Central memory CD8-positive, alpha-beta T cell (primary cell): Measurements from ENCODE around the gene MAT1A.
"Not testable (repeated sequence)": the region's sequence is repeated elsewhere in the genome, so short reads cannot be mapped to it uniquely, and the experiment has no call there.

Experiments
- ATAC-seq: fragments of 150-1000 bp; cut with Tn5 transposase; replicated peaks from 2 replicates; pipeline ENCODE4 v1.10.0; 2022; ENCODE audit warnings: mild to moderate bottlenecking, moderate FRiP score, moderate number of reproducible peaks; ENCODE audit not compliant: poor library complexity, severe bottlenecking; ENCODE audit errors: extremely low read depth
- DNase-seq, 2 donors: peaks; one replicate each; pipeline ENCODE4 v3.0.0; 2021; ENCODE audit warnings: low spot score in 2 of 2
- H3K27ac Mint-ChIP-seq: one replicate; pipeline ENCODE4 v1.8.0; 2022; ENCODE audit warnings: low read depth, mild to moderate bottlenecking, moderate library complexity, mixed read lengths
- H3K27me3 Mint-ChIP-seq: one replicate; pipeline ENCODE4 v1.8.0; 2022; ENCODE audit warnings: mixed read lengths
- H3K36me3 Mint-ChIP-seq: one replicate; pipeline ENCODE4 v1.8.0; 2022; ENCODE audit warnings: mild to moderate bottlenecking, moderate library complexity, mixed read lengths; ENCODE audit not compliant: insufficient read depth
- H3K4me1 Mint-ChIP-seq: one replicate; pipeline ENCODE4 v1.8.0; 2022; ENCODE audit warnings: mixed read lengths
- H3K4me3 Mint-ChIP-seq: one replicate; pipeline ENCODE4 v1.8.0; 2022; ENCODE audit warnings: mild to moderate bottlenecking, moderate library complexity, mixed read lengths
- H3K9me3 Mint-ChIP-seq: one replicate; pipeline ENCODE4 v1.8.0; 2022; ENCODE audit warnings: mixed read lengths

MAT1A gene

DNA sequence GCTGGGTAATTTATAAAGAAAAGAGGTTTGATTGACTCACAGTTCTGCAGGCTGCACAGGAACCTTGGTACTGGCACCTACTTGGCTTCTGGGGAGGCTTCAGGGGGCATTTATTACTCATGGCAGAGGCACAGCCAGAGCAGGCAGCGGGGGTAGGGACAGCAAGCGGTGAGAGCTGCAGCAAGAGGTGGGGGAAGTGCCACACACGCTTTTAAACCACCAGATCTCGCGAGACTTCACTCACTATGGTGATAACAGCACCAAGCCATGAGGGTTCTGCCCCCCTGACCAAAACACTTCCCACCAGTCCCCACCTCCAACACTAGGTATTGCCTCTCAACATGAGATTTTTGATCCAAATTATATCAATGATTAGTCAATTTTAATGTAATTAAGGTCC lies 24.1 kb upstream of the MAT1A start:
- Mint-ChIP-seq H3K4me1 (no peaks in the 10 kb centered on the region), H3K36me3 (no peaks in the 10 kb centered on the region), H3K27ac (no peak overlapping the region), H3K27me3 (peaks cover 13% of the 10 kb centered on the region), H3K9me3 (no peaks in the 10 kb centered on the region), H3K4me3 (no peak overlapping the region)
- DNase-seq = no peak
- no peak for ATAC-seq

- not testable (repeated sequence) for H3K9me3 Mint-ChIP-seq, H3K36me3 Mint-ChIP-seq, DNase-seq, H3K27ac Mint-ChIP-seq, ATAC-seq, H3K4me3 Mint-ChIP-seq, H3K4me1 Mint-ChIP-seq
- H3K27me3 Mint-ChIP-seq = peaks cover 65% of the 10 kb centered on the region
These were observed 16.5 kb upstream of the MAT1A start for GRCh38 chr10:80305989-80306388.

GRCh38 chr10:80296942-80297341 lies 7.5 kb upstream of the MAT1A start:
- DNase-seq = no peak
- H3K27ac Mint-ChIP-seq = no peak overlapping the region
- no peaks in the 10 kb centered on the region for H3K4me1 Mint-ChIP-seq
- H3K4me3 Mint-ChIP-seq = no peak overlapping the region
- peaks cover 43% of the 10 kb centered on the region for H3K27me3 Mint-ChIP-seq
- peaks cover 18% of the 10 kb centered on the region for H3K9me3 Mint-ChIP-seq
- H3K36me3 Mint-ChIP-seq = no peaks in the 10 kb centered on the region
- ATAC-seq = no peak

GRCh38 chr10:80292607-80293239 lies 3.3 kb upstream of the MAT1A start:
- Mint-ChIP-seq H3K27me3 (peaks cover 65% of the 10 kb centered on the region), H3K27ac (no peak overlapping the region), H3K4me3 (no peak overlapping the region), H3K36me3 (no peaks in the 10 kb centered on the region), H3K9me3 (peaks cover 7% of the 10 kb centered on the region), H3K4me1 (no peaks in the 10 kb centered on the region)
- no peak for ATAC-seq
- DNase-seq = no peak

DNA sequence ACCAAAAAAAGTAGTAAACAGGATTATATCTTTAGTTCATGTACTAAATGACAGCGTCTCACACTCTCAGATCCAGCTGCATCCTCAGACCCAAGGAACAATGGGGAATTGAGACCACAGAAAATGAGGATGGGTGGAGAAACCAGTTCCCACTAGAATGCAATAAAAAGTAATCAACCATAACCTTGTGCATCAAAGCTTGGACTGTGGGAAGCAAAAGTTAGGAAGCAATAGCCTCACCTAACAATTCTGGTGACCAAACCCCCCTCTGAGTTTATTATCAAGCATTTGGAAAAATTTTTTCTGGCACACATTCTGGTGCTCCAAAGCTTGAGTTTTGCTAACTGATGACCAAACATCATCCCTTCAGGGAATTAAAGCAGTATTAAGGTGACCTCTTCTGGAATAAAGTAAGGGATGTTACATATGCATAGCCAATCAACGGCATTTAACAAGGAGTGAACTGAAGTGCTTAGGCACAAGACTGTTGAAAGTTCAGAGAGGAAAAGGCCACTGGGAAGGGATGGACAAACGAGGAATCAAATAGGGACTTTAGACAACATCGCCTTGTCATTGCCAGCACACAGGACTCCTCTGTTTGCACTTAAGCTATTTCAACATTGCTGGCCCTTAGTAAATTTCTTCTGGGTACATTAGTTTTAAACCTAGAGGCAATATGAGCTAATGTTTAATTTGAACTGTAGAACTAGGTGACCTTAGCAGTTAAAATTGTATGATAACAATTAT lies 1.2 kb upstream of the MAT1A start:
- H3K4me1 Mint-ChIP-seq = no peaks in the 10 kb centered on the region
- no peaks in the 10 kb centered on the region for H3K36me3 Mint-ChIP-seq
- DNase-seq (no peak), ATAC-seq (no peak)
- H3K27me3 Mint-ChIP-seq = peaks cover 74% of the 10 kb centered on the region
- H3K9me3 Mint-ChIP-seq = no peaks in the 10 kb centered on the region
- no peak overlapping the region for H3K27ac Mint-ChIP-seq
- no peak overlapping the region for H3K4me3 Mint-ChIP-seq

- no peak for ATAC-seq
- Mint-ChIP-seq H3K27ac (no peak overlapping the region), H3K4me1 (no peaks in the 10 kb centered on the region), H3K36me3 (no peaks in the 10 kb centered on the region), H3K4me3 (no peak overlapping the region), H3K9me3 (no peaks in the 10 kb centered on the region), H3K27me3 (peaks cover 58% of the 10 kb centered on the region)
- no peak for DNase-seq
These were observed 609 bp downstream of the MAT1A start for GRCh38 chr10:80288849-80289248.

- Mint-ChIP-seq H3K4me1 (no peaks in the 10 kb centered on the region), H3K9me3 (no peaks in the 10 kb centered on the region), H3K4me3 (no peak overlapping the region), H3K36me3 (no peaks in the 10 kb centered on the region), H3K27me3 (peaks cover 24% of the 10 kb centered on the region), H3K27ac (no peak overlapping the region)
- DNase-seq = no peak
- ATAC-seq = no peak
These were observed 4.9 kb downstream of the MAT1A start for GRCh38 chr10:80284522-80284921.

DNA sequence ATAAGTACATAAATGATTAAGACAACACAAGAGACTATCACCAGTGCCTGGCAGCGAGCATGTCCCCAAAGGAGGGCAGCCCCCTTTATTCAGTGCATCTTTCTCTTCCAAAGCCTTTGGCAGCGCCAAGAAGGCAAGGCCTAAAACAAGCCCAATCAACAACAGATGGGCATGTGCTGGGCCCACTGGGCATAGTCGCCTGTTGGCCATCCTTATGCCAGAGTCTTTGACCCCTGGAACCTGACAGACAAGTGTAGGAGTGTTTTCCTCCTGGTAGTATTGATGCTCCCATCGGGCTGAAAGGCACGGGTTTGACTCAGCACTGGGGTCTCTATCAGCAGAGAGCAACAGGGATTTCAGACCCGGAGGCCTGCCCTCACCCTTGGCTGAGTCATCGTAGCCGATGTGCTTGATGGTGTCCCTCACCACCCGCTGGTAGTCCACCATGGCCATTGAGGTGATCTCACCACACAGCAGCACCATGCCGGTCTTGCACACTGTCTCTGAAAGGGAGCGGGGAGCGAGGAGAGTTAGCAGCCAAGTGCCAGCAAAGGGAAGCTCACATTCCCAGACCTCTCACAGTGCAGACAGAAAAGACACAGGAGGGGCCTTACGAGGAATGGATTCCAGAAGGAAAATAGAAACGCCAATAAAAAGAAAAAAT lies 5.8 kb downstream of the MAT1A start:
- Mint-ChIP-seq H3K36me3 (no peaks in the 10 kb centered on the region), H3K9me3 (no peaks in the 10 kb centered on the region), H3K27ac (no peak overlapping the region), H3K27me3 (peaks cover 15% of the 10 kb centered on the region), H3K4me3 (no peak overlapping the region), H3K4me1 (no peaks in the 10 kb centered on the region)
- ATAC-seq = no peak
- DNase-seq = no peak

DNA sequence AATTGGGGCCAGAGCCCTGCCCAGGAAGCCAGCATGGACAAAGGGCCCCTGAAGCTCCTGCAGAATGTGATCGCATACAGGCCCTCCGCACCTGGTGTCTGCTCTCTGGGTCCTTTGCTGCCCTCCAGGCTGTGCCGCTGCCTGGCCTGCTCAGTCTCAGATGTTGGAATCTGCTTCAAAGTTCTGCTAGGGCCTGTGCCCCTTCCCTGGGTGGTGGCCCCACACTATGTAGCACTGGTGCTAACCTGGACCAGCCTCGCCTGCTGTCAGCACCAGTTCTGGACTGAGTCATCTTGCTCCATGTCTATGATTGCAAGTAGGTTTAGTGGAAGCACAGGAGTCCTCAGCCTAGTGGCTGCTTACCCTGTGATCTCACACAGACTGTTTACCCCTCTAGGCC lies 6.3 kb downstream of the MAT1A start:
- peaks cover 11% of the 10 kb centered on the region for H3K27me3 Mint-ChIP-seq
- ATAC-seq (no peak), DNase-seq (no peak)
- no peaks in the 10 kb centered on the region for H3K4me1 Mint-ChIP-seq
- peaks cover 3% of the 10 kb centered on the region for H3K36me3 Mint-ChIP-seq
- H3K4me3 Mint-ChIP-seq = no peak overlapping the region
- H3K27ac Mint-ChIP-seq = no peak overlapping the region
- H3K9me3 Mint-ChIP-seq = no peaks in the 10 kb centered on the region

GRCh38 chr10:80281784-80282765 lies 7.4 kb downstream of the MAT1A start:
- no peaks in the 10 kb centered on the region for H3K9me3 Mint-ChIP-seq
- H3K27ac Mint-ChIP-seq = no peak overlapping the region
- no peaks in the 10 kb centered on the region for H3K4me1 Mint-ChIP-seq
- H3K4me3 Mint-ChIP-seq = no peak overlapping the region
- H3K27me3 Mint-ChIP-seq = peaks cover 11% of the 10 kb centered on the region
- ATAC-seq (no peak), DNase-seq (no peak)
- peaks cover 3% of the 10 kb centered on the region for H3K36me3 Mint-ChIP-seq

DNA sequence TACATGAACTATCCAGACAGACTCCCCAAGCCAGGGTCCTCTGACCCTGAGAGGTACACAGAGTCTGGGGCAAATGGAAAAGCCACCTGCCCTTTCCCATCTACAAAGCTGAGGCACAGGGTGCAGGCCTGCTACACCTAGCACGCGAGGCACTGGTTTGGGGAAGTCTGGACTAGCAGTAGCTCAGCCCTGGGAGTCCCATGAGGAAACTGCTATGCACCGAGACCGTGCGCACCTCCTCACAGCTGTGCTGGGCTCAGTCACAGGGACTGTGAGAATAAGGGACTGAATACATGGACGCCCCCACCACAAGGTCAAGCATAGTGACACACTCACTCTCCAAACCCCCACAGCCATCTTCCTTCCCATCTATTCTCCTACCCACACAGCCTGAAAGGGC lies 8.2 kb downstream of the MAT1A start:
- Mint-ChIP-seq H3K4me3 (no peak overlapping the region), H3K27me3 (peaks cover 7% of the 10 kb centered on the region), H3K27ac (no peak overlapping the region), H3K9me3 (no peaks in the 10 kb centered on the region), H3K4me1 (no peaks in the 10 kb centered on the region), H3K36me3 (peaks cover 3% of the 10 kb centered on the region)
- no peak for ATAC-seq
- DNase-seq = no peak

DNA sequence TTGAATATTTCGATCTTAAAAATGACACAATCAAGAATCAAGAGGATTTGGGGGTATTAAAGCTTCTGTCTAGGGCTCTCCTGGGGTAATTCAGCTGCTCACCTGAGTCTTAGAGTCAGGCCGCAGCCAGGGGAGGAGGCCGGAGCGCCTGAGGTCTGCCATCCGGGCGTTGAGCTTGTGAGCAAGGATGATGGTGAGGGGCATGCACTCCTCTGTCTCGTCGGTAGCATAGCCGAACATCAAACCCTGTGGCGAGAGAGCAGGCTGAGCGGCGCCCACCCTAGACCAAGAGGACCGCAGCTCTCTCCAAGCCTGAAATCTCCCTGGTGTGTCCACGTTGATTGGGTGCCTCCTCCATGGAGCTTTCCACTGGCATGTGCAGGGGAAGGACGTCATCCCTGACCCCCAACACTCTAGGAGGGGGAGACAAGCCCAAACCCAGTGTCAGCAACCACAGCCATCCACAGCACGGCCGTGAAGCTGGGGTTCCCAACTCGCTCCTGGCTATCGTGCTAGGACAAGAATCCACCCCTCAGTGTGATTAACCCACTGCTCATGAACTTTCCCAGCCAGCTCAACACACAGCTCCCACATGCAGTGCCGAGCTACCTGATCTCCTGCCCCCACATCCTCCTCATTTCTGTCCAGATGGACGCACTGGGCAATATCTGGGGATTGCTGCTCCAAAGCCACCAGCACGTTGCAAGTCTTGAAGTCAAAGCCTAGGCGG lies 9.2 kb downstream of the MAT1A start:
- Mint-ChIP-seq H3K36me3 (peaks cover 3% of the 10 kb centered on the region), H3K27me3 (no peaks in the 10 kb centered on the region), H3K4me1 (no peaks in the 10 kb centered on the region), H3K9me3 (no peaks in the 10 kb centered on the region), H3K4me3 (no peak overlapping the region), H3K27ac (no peak overlapping the region)
- no peak for DNase-seq
- ATAC-seq = no peak
